GM23248 (cell line): ENCODE results near the gene KSR2. TPM values are rescaled to one million over a fixed set of nuclear protein-coding genes. Genes with fewer than 3 reads are reported as not detected.
A peak's percentile ranks its signal among the peaks of the same experiment; 100 is the strongest.

Experiments
- DNase-seq: peaks from one replicate; pipeline ENCODE4 v3.0.0-alpha.2; 2015
- H2AFZ ChIP-seq: fragments of 200-600 bp; sonication (generic); 2 replicates; pipeline ENCODE4 v1.6.1; 2016; ENCODE audit warnings: antibody characterized with exemption
- H3F3A ChIP-seq: fragments of 200-600 bp; sonication (generic); 2 replicates; pipeline ENCODE4 v1.6.1; 2016; ENCODE audit warnings: mild to moderate bottlenecking, antibody characterized with exemption, mixed run types; ENCODE audit not compliant: insufficient read depth
- H3K27ac ChIP-seq: fragments of 200-600 bp; sonication (generic); 2 replicates; pipeline ENCODE4 v1.5.1; 2016; ENCODE audit warnings: mild to moderate bottlenecking
- H3K27me3 ChIP-seq: fragments of 200-600 bp; sonication (generic); replicated peaks from 2 replicates; pipeline ENCODE4 v1.6.1; 2016; ENCODE audit warnings: mild to moderate bottlenecking; ENCODE audit not compliant: insufficient read depth
- H3K36me3 ChIP-seq: fragments of 200-600 bp; sonication (generic); 2 replicates; pipeline ENCODE4 v1.6.1; 2016; ENCODE audit warnings: low read depth, mild to moderate bottlenecking
- H3K4me1 ChIP-seq: fragments of 200-600 bp; sonication (generic); 2 replicates; pipeline ENCODE4 v1.6.1; 2016; ENCODE audit warnings: mild to moderate bottlenecking; ENCODE audit not compliant: insufficient read depth
- H3K4me2 ChIP-seq: fragments of 200-600 bp; sonication (generic); one replicate; pipeline ENCODE4 v1.6.1; 2016; ENCODE audit warnings: mild to moderate bottlenecking; ENCODE audit not compliant: unreplicated experiment
- H3K4me3 ChIP-seq: fragments of 200-600 bp; sonication (generic); 2 replicates; pipeline ENCODE4 v1.5.1; 2016; ENCODE audit warnings: mild to moderate bottlenecking
- H3K79me2 ChIP-seq: fragments of 200-600 bp; sonication (generic); 2 replicates; pipeline ENCODE4 v1.6.1; 2016; ENCODE audit warnings: mild to moderate bottlenecking; ENCODE audit not compliant: insufficient read depth
- H3K9ac ChIP-seq: fragments of 200-600 bp; sonication (generic); 2 replicates; pipeline ENCODE4 v1.6.1; 2016; ENCODE audit warnings: mild to moderate bottlenecking
- H3K9me2 ChIP-seq: fragments of 200-600 bp; sonication (generic); 2 replicates; pipeline ENCODE4 v1.6.1; 2016; ENCODE audit warnings: mixed run types, mild to moderate bottlenecking, moderate library complexity; ENCODE audit not compliant: insufficient read depth
- H3K9me3 ChIP-seq: fragments of 200-600 bp; sonication (generic); one replicate; pipeline ENCODE4 v1.6.1; 2017; ENCODE audit warnings: low read depth
- H4K20me1 ChIP-seq: fragments of 200-600 bp; sonication (generic); 2 replicates; pipeline ENCODE4 v1.6.0; 2016; ENCODE audit not compliant: insufficient read depth
- EZH2 ChIP-seq: fragments of 200-600 bp; sonication (generic); IDR thresholded peaks from 2 replicates; pipeline ENCODE4 v1.6.1; 2018; ENCODE audit warnings: antibody characterized with exemption, mild to moderate bottlenecking; ENCODE audit not compliant: insufficient read depth, poor library complexity, severe bottlenecking
- EZH2phosphoT487 ChIP-seq: fragments of 200-600 bp; sonication (generic); IDR thresholded peaks from 2 replicates; pipeline ENCODE4 v1.6.1; 2018; ENCODE audit warnings: antibody characterized with exemption, moderate library complexity, mild to moderate bottlenecking, low read depth; ENCODE audit not compliant: insufficient read depth
- WGBS, 2 experiments: methylation state at CpG; one replicate each; pipeline ENCODE4 v1.1.6; 2015 to 2017; ENCODE audit warnings: low lambda C conversion rate in 2 of 2, low coverage in 1 of 2; ENCODE audit errors: missing lambda C conversion rate in 2 of 2; 5-methylcytosine and 5-hydroxymethylcytosine counted together
- in situ Hi-C: fragments of 300-500 bp; cut with MboI; formaldehyde crosslinking; loops from 2 replicates; pipeline ENCODE4 v1.15.0; 2020
- polyA plus RNA-seq: library from polyadenylated mRNA; unstranded; fragments of >200 nt; fragmentation: Nextera tagmentation; extraction: Ambion mirVana; gene quantifications from 2 replicates; pipeline ENCODE4 v1.2.1, GENCODE V29; 2016
- total RNA-seq: library from RNA; depleted of rRNA; stranded (reverse); fragments of >200 nt; shearing (Covaris generic); gene quantifications from 2 replicates; pipeline ENCODE4 v1.2.3, GENCODE V29; 2014; rRNA removed

The KSR2 gene
- total RNA-seq: not detected in 2 replicates
- not detected in 2 replicates for polyA plus RNA-seq

DNA sequence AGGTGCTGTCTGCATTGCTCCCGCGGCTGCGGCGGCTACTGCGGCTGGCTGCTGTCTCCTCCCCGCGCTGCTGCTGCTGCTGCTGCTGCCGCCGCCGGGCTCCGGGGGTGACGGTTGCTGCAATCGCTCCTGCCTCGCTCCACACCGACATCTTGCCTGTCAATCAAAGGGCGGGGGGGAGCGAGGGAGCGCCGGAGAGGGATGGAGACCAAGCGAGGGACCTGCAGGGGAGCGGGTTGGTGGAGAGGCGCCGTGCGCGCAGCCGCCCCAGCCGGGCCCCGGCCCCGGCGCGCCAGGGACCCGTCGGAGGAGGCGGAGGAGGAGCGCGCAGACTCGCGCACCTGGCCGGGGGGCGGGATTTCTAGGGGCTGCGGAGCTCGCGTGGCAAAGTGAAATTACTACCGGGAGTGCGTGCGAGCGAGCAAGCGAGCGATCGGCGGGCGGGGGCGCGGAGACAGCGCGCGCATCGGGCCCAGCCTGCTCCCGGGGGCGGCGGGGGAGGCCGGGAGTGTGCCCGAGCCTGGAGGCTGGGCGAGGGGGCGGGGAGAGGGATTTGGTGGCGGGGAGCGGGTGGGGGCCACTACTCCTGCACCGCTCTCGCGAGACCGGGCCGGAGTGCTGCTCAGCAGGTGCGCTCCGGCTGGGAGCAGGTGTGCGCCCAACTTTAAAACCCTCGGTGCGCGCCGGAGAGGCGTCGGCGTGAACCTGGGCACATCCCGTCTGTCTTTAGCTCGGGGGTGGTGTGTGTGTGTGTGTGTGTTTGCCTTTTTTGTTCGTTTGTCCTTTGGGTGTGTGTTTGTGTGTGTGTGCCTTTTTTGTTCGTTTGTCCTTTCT, at the start of gene KSR2:
KSR2 (minus strand) TSS at position 165 of the 834 bp plus-strand sequence. CDS start 735 bp downstream, outside the sequence.
- 2 to 3% methylated on average over 46 to 74 of the region's 86 CpGs for WGBS, 2 experiments
- H3K4me2 ChIP-seq: peak within 1 kb of the TSS; percentile 80
- in situ Hi-C loops: no loop called here

DNA sequence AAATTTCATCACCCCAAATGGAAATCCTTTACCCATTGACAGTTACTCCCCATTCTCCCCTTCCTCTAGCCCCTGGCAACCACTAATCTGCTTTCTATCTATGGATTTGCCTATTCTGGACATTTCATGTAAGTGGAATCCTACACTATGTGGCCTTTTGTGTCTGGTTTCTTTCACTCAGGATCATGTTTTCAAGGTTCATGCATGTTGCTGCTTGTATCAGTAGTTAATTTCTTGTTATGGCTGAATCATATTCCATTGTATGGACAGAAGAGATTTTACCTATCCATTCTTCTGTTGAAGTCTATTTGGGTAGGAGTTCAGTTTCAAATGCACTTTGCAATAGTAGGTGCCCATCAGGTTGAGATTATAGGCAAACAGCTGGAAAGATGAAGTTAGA, 49.1 kb upstream of the KSR2 start:
- no peak for DNase-seq
- in situ Hi-C loops: no loop called here
- Histone ChIP-seq H3K27me3 (no peaks in the 10 kb centered on the region), H3K36me3 (no peaks in the 10 kb centered on the region), H4K20me1 (no peaks in the 10 kb centered on the region), H3F3A (no peaks in the 10 kb centered on the region), H3K4me3 (peak overlapping the region; percentile 84; the same call in 1 of the 2 replicates), H3K4me1 (peaks cover 4% of the 10 kb centered on the region; the same call in 1 of the 2 replicates), H2AFZ (no peak overlapping the region), H3K9me3 (no peaks in the 10 kb centered on the region), H3K9me2 (no peaks in the 10 kb centered on the region), H3K4me2 (no peak overlapping the region), H3K79me2 (peaks cover 27% of the 10 kb centered on the region), H3K9ac (peak overlapping the region; percentile 86; the same call in 1 of the 2 replicates), H3K27ac (no peak overlapping the region)
- no peak for TF ChIP-seq EZH2phosphoT487
- no peak for TF ChIP-seq EZH2

More for the DNA sequence above, at the start of gene KSR2:
- no peaks in the 10 kb centered on the region for H3K4me1 ChIP-seq
- H3K9me3 ChIP-seq: no peaks in the 10 kb centered on the region
- peak; percentile 60 for DNase-seq
- no peaks in the 10 kb centered on the region for H3K79me2 ChIP-seq
- H3K36me3 ChIP-seq: no peaks in the 10 kb centered on the region
- H2AFZ ChIP-seq: peak within 1 kb of the TSS; percentile 78
- TF ChIP-seq EZH2phosphoT487: no peak
- no peak for TF ChIP-seq EZH2
- peak within 1 kb of the TSS; percentile 73 for H3K4me3 ChIP-seq
- no peak within 1 kb of the TSS for H3K9ac ChIP-seq
- H3F3A ChIP-seq: no peaks in the 10 kb centered on the region
- H3K27ac ChIP-seq: no peak within 1 kb of the TSS
- no peaks in the 10 kb centered on the region for H3K9me2 ChIP-seq
- H4K20me1 ChIP-seq: no peaks in the 10 kb centered on the region
- H3K27me3 ChIP-seq: peaks cover 42% of the 10 kb centered on the region

DNA sequence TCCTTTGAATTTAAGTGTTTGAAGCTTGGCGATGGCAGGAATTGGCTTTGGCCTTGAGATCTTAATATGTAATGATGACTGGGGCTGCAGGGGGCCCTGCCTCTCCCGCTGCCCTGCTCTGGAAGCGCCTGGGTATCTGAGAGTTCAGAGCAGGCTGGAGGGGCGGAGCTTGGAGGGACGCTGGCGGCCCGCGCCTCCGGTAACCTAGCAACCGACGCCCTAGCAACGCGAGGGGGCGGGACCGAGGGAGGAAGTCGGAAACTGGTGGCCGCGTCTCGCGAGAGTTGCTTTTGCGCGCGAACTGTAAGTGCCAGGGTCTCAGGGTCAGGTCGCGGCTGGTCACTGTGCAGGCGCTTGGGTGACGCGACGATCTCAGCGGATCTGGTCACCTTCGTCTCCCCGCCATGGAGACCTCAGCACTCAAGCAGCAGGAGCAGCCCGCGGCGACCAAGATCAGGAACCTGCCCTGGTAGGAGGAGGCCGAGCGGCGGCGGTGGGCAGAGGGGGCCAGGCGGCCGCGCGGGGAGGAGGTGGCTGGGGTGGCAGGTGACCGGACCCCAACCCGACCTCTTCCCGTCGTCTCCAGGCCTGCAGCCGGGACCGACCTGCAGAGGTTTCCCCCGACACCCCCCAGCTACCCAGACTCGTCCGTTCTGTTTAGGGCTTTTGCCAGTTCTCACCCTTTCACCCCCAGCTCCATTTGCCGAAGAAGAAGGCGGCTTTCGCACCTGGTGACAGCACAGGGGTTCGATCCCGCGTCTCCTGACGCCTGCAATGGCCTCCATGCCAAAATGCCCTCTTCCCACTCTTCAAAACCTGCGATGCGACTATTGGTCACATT, 47.9 kb upstream of the KSR2 start, which contains the start of gene RFC5:
RFC5 (plus strand) TSS at position 280 of the 841 bp plus-strand sequence; CDS start at position 405, 125 bp downstream.
- no peaks in the 10 kb centered on the region for H3K27me3 ChIP-seq
- in situ Hi-C loops: no loop called here
- H3F3A ChIP-seq: no peaks in the 10 kb centered on the region
- no peaks in the 10 kb centered on the region for H3K9me3 ChIP-seq
- H3K36me3 ChIP-seq: no peaks in the 10 kb centered on the region
- peaks cover 27% of the 10 kb centered on the region for H3K79me2 ChIP-seq
- peak within 1 kb of the TSS; percentile 84 for H3K4me3 ChIP-seq
- peak within 1 kb of the TSS; percentile 93 for H2AFZ ChIP-seq
- peak within 1 kb of the TSS; percentile 86 for H3K9ac ChIP-seq
- peak; percentile 100 for DNase-seq
- no peaks in the 10 kb centered on the region for H4K20me1 ChIP-seq
- no peaks in the 10 kb centered on the region for H3K9me2 ChIP-seq
- H3K4me1 ChIP-seq: peaks cover 4% of the 10 kb centered on the region; the same call in 1 of the 2 replicates
- 0 to 2% methylated on average over 31 to 45 of the region's 61 CpGs for WGBS, 2 experiments
- H3K27ac ChIP-seq: no peak within 1 kb of the TSS
- peak within 1 kb of the TSS; percentile 99 for H3K4me2 ChIP-seq
- TF ChIP-seq EZH2: no peak
- no peak for TF ChIP-seq EZH2phosphoT487

DNA sequence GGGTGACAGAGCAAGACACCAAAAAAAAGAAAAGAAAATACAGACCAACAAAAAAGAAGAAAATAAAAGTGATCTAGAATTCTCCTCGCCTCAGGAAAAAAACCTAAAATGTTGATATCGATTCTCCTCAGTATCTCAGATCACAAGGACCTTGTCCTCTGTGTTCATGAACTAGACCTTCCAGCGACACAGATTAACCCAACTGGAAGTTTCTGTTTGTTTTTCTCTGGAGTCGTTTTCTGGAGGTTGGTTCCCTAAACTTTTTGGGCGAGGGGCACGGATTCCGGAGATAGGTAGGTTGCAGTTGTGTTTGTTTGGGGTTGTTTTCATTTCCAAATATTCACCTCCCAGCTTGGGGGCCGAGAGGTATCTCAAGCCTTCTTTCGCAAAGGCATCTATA, 47.2 kb upstream of the KSR2 start:
- Histone ChIP-seq H2AFZ (peak overlapping the region; percentile 93), H4K20me1 (no peaks in the 10 kb centered on the region), H3K36me3 (no peaks in the 10 kb centered on the region), H3K9me2 (no peaks in the 10 kb centered on the region), H3K27ac (no peak overlapping the region), H3K9ac (peak overlapping the region; percentile 86), H3K79me2 (peaks cover 27% of the 10 kb centered on the region), H3K4me1 (peaks cover 4% of the 10 kb centered on the region; the same call in 1 of the 2 replicates), H3K27me3 (no peaks in the 10 kb centered on the region), H3K4me2 (peak overlapping the region; percentile 79), H3K9me3 (no peaks in the 10 kb centered on the region), H3K4me3 (peak overlapping the region; percentile 84), H3F3A (no peaks in the 10 kb centered on the region)
- no peak for TF ChIP-seq EZH2phosphoT487
- TF ChIP-seq EZH2: no peak
- DNase-seq: no peak
- in situ Hi-C loops: no loop called here
- 31 to 32% methylated on average over 9 of the region's 9 CpGs for WGBS, 2 experiments
